ENCODE measurements around the gene DTNB. TPM values are rescaled to one million over a fixed set of nuclear protein-coding genes. Genes with fewer than 3 reads are reported as not detected.

Gene DTNB
- total RNA-seq, 4 donors from 2014 or later: 5.2 to 9.9 (median 9.2) TPM

- no peak for ATAC-seq (ENCODE audit: low FRiP score)
- no peak for DNase-seq (ENCODE audit: low spot score)
- no peak for TF ChIP-seq CTCF (IDR thresholded peaks at IDR 0.05)
Measured at GRCh38 chr2:25462021-25462420, 211.4 kb downstream of the DTNB start.

- DNase-seq (ENCODE audit: low spot score): no peak
- no peak for ATAC-seq (ENCODE audit: low FRiP score)
- no peak for TF ChIP-seq CTCF (IDR thresholded peaks at IDR 0.05)
Measured at GRCh38 chr2:25460261-25460905, 213.0 kb downstream of the DTNB start.

- no peak for TF ChIP-seq CTCF (IDR thresholded peaks at IDR 0.05)
- DNase-seq (ENCODE audit: low spot score) (no peak), ATAC-seq (ENCODE audit: low FRiP score) (no peak)
Measured at GRCh38 chr2:25454824-25455611, 218.4 kb downstream of the DTNB start.

- no peak for TF ChIP-seq CTCF (IDR thresholded peaks at IDR 0.05)
- no peak for ATAC-seq (ENCODE audit: low FRiP score)
- no peak for DNase-seq (ENCODE audit: low spot score)
Measured at GRCh38 chr2:25453199-25453905, 220.0 kb downstream of the DTNB start.

GRCh38 chr2:25448808-25449207 lies 224.6 kb downstream of the DTNB start:
- ATAC-seq (ENCODE audit: low FRiP score) (no peak), DNase-seq (ENCODE audit: low spot score) (no peak)
- TF ChIP-seq CTCF (IDR thresholded peaks at IDR 0.05): no peak

- DNase-seq (ENCODE audit: low spot score): no peak
- ATAC-seq (ENCODE audit: low FRiP score): no peak
- TF ChIP-seq CTCF (IDR thresholded peaks at IDR 0.05): no peak
Measured at GRCh38 chr2:25447018-25447417, 226.4 kb downstream of the DTNB start.
